Hematopoietic multipotent progenitor cell treated with erythropoietin and hydrocortisone succinate and interleukin-3 and kit ligand, for 17 days (in vitro differentiated cells): ENCODE measurements around the gene TWIST2.

Experiments
- DNase-seq: peaks from one replicate; pipeline ENCODE4 v3.0.0-alpha.2; 2015; ENCODE audit warnings: low spot score

TWIST2 gene

DNA sequence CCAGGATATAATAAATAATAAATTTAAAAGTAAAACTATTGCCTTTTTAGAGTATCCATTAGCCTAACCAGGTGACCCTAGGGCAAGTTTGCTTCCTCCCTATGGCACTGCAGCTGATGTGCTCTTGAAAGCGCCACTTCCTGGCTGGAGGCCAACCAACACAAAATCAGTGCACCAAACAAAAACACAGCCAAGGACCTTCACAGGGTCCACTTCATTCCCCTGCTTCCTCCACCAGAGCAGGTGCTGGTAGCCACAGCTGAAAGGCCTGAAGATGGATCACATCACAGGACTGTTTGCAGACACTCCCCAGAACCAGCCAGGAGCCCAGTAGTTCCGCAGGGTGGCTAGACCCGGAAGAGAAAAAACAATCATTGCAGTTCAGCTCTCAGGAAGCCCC lies 108.8 kb downstream of the TWIST2 start:
- no peak for DNase-seq
